Stimulated activated CD8-positive, alpha-beta memory T cell treated with anti-CD3 and anti-CD28 coated beads, Interleukin-15, amount 100 ng/mL, for 48 hours (primary cell): ENCODE measurements around the gene SELENOH.

ENCODE experiments used
- DNase-seq, 2 donors: peaks; one replicate each; pipeline ENCODE4 v3.0.0-alpha.2; 2020; ENCODE audit warnings: low read depth in 2 of 2

SELENOH gene

DNA sequence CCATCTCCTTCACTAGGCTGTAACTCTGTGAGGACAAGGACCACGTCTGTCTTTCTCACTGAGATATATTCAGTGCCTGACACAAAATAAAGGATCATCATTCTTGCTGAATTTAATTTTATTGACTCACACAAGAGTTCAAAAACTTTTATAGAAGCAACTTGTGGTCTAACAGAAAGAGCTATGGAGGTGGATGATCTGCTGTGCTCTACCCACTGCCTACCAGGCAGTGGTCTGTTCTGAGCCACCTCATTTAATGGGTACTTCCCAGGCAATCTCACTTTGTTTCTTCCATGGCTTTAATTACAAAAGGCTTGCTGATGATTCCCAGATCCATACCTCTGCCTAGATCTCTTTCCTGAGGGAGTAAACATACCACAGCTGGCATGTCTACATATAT is 5.6 kb downstream of the SELENOH start:
- no peak for DNase-seq

DNA sequence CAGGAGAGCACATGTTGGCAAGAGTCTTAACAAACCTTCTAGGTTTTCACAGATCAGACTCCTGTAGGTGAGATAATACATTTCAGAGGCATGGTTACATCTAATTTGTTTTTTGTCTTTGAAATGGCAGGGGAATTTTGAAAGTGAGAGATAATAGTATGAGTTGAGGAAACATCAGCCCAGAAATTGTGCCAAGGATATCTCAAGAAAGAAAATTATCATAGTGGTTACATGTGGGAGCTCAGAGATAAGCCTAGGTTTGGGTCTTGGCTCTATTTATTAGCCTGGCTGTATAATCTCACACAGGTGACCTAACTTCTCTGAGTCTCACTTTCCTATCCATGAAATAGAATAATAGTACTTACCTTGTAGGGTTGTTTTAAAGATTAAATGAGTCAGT is 9.9 kb downstream of the SELENOH start:
- DNase-seq: no peak

DNA sequence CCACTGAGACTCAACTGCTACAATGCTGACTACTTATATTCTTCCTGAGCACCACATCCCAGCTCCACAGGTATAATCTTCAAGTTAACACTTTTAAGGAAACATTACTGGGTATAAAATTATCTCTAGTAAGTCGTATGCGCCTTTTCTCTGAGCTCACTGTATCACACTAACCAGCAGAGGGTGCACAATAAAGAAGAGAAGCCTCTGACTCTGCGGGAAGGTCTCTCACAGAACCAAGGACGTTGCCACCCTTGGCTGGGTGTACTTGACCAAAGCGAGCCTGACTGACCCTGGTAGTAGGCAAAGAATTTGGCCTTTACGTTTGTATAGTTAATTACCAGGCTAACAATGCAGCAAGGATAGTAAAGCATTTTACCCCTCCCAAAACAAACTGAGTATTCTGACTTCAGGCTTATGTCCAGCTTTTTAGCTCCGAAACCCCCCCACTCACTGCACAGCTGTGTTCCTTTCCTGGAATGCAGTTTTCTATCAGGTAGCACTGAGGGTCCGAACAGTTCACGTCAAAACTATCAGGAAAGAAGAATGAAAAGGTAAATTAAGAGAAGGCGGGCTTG is 10.5 kb downstream of the SELENOH start, which contains the start of gene BTBD18:
Gene BTBD18, minus strand, starts transcription at position 144 of the 578 bp plus-strand sequence. CDS start 631 bp downstream, outside the sequence.
- no peak for DNase-seq

DNA sequence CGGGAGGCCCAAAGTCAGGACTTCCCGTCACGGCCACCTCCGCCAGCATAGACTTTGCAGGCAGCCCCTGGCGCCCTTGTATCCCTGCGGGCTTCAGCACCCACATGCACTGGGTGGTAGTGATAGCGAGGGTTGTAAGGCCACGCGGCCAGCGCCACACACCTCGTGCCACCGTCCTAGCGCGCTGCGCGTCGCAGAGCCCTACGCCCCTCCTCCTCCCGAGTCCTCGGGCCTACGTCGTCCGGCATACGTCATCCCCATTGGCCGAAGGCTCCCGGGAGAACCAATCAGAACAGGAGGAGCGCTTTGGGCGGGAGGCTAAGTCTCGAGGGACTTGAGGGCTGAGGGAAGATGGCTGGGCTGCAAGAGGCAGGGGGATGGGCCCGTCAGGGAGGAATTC is 11.7 kb downstream of the SELENOH start:
- no peak for DNase-seq

DNA sequence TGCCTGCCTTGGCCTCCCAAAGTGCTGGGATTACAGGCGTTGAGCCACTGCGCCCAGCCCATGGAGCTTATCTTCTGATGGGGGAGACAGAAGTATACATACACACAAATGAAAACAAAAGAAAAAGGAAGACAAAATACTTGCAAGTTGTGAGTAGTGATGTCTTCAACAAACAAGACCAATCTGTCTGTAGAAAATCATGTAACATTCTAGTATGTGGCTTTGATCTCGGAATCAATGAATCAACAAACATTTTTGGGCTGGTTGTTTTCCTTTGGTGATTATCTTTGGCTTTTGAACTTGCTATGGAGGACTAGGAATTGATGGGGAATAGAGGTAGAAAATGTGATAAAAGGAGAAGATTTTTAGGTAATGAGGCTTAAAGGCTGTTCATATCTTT is 16.9 kb downstream of the SELENOH start:
- no peak for DNase-seq

DNA sequence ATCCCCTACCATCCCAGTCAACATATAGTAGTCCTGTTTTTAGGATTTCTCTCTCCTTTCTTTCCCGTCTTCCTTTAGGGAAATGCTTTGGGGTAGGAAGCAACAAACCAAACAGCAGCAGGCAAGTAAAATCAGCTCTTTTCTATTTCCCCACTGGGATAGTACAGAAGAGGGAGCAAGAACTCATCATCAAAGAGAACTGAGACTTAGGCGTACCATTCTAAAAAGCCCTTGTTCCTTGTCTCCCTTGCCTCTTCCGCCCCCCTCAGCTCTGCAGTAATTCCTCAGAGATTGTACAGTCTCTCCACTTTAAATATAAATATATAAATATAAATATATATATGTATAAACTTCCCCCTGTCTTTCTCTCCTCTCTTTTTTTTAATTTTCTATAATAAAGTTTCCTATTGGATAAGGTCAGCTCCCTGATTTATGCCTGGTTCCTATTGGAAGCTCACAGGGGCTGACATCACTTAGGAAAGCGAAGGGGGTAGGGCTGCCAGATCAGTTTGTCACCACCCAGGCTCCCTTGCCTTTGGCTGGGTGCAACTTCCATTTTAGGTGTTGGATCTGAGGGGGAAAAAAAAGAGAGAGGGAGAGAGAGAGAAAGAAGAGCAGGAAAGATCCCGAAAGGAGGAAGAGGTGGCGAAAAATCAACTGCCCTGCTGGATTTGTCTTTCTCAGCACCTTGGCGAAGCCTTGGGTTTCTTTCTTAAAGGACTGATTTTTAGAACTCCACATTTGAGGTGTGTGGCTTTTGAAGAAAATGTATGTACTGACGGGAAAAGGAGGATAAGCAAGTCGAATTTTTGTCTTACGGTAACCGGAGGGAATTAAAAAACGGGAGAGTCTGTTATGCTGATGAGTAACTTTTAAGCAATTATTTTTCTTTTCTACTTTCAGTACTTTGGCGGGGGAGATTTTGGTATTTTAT is 20.3 kb downstream of the SELENOH start, which contains the start of gene CTNND1:
Gene CTNND1, plus strand, starts transcription at position 502 of the 934 bp plus-strand sequence. CDS start 29,677 bp downstream, outside the sequence.
- no peak for DNase-seq

DNA sequence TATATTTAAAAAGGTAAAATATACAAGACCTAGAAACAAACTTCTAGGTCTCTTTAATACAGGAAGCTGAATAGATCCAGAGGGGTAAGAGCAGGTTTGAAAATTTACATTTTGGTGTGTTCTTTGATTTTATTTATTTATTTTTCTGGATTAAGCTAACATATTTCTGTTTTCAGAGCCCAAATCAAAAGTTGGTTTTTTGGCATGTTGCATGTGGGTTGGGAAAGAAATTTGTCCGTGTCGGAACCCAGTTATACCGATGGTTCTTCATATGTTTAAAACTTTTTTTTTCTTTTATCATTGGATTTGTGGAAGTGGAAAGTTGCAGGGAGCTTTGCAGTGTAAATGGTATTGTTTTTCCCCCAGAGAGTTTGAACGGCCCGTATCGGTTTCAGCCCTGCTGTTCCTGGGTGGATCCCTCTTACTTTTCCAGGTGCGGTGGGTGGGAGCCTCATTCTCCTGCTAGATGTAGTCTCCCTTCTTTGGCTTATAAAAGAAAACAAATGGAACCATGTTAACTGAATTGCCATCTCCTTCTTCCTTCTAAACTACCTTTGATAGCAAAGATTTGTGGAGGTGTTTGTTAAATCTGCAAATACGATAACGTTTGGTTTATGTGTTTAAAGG is 21.1 kb downstream of the SELENOH start:
- DNase-seq: no peak

DNA sequence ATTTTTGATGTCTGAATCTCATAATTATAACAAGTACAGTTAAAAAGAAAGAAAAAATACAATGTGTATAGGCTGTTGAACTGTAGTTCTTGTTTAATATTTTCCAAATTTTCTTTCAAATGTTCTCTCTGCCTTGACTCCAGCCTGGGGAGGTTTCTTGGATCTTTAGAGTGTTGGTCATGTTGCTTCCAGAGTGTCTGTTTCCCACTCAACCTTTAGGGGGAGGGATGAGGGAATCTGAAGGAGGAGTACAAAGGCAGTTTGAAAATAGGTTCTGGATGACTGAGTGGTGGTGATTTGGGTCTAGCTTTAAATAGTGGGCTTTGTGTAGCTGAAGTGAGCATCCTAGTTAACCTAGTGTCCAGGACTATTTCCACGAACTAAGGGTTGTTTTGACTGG is 22.3 kb downstream of the SELENOH start:
- no peak for DNase-seq

DNA sequence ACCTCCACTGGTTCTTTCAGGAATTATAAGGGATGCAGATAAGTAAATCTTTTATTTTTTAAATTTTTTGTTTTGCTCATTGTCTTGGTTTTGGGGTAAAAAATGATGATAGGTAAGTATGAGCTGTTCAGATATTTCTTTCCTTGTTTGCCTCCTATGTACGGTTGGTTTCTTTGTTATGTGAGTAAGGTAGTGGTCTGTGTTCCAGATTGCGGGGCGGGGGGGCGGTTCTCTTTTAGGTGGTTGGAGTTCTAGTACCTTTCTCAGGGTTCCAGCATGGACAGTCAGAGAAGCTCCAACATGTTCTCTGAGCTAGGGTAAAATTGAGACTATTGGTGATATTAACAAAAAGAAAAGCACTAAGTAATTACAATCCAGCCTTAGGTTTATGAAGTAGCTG is 22.7 kb downstream of the SELENOH start:
- DNase-seq: no peak

DNA sequence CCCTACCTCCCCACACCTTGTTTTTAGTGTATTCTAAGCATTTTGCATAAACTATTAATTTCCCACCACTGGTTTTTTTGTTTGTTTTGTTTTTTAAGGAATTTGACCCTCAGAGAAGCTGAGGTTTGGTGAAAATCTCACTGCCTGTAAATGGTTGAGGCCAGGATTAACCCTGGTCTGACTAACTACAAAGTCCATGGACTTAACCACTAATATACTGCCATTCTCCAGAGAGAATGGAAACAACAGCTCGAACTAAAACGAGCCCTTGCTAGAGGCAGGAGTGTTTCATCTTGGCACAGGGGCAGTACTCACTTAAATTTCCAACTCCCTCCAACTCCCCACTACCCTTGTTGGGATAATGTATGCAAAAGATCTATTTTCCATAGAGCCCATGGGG is 23.3 kb downstream of the SELENOH start:
- no peak for DNase-seq

DNA sequence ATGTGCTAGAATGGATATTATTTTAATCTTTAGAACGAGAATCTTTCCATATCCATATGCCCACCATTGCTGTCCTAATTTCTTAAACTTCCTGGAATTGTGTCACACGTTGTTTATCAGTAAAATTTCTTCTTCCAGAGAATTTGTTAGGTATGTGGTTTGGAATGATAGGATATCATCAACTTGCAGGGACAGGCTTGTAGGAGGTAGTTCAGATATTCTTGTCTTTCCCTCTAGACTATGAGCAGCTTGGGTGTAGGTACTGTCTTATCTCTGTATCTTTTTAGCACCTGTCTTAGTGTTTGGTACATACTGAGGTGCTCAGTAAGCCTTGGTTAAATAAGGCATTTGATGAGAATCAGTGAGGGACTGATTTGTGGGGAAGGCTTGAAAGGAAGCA is 23.7 kb downstream of the SELENOH start:
- no peak for DNase-seq

DNA sequence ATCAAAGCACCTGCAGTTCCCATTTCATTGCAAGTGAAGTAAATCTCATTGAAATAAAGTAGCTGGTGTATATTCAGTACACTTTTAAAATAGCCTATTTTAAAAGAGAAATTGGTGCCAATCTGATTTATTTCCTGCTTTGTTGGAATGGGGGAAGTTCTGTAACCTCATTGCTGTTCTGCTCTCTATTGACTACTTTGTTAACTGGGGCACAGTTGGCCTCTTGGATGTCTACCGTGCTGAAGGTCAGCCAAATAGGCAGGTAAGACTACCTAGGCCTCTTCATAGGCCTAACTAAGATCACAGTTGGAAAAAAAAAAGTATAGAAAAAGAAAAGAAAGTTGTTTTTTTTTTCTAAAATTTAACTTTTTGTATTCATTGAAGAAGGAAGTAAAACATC is 29.5 kb downstream of the SELENOH start:
- no peak for DNase-seq

DNA sequence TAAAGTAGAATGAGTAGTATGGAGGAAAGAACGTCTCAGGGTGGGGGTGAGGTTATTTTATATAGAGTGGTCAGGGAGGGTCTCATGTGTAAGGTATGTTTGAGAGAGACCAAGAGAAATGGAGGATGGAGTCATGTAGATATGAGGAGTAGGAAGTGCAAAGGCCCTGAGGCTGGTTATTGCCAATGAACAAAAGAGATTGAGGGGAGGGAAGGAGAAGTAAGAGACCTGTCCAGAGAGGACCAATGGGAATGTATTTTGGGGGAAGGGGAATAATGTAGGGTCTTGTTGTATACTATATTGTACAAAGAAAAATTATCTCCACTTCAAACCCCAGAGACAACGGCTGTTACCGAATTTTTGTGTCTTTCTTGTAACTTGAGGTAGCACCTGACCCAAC is 30.1 kb downstream of the SELENOH start:
- no peak for DNase-seq

DNA sequence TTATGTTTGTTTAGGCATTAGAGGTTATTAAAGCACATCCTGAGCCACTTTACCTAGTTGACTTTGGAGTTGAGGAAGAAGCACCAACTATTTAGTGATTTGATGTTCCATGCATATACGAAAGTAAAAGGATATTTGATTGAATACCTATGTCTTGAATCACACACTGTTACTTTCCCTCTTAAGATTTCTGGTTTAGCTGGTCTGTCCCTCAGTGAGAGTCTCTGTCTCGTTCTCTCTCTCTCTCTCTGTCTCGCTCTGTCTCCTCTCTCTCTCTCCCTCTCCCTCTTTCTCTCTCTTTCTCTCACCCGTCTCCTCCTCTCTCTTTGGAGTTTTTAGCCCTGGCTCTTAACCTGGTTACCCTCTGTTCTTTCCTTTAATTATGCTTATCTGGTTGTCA is 31.3 kb downstream of the SELENOH start:
- DNase-seq: no peak

DNA sequence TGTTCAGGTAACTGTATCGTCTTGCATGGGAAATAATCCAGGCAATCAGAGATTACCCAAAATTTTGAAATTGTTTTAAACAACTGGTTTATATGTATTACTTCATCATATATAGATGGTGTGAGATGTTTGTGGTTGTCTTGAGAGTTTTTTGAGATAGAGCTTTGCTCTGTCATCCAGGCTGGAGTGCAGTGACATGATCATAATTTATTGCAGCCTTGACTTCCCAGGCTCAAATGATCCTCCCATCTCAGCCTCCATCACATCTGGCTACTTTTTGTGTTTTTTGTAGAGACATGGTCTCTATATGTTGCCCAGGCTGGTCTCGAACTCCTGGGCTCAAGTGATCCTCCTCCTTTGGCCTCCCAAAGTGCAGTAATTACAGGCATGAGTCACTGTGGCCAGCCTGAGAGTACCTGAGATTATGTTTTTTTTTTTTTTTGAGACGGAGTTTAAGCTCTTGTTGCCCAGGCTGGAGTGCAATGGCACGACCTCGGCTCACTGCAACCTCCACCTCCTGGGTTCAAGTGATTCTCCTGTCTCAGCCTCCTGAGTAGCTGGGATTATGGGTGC is 31.8 kb downstream of the SELENOH start:
- no peak for DNase-seq

DNA sequence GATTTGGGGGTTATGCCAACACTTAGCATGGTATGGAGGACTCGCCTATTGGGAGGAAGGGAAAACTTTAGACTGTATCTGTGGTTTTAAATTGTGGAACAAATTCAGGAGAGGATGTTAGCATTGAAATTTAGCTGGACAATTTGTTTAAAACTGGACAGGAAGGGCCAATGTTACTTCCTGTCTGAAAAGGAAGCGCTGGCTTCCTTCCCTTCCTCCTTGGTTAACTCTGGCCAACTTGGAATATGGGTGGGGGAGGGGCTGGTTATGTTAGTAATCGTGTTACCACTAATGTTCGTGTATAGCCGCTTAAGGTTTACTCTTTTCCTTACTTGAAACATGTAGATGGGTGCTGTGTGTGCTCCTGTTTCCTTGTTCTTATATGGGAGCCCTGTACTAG is 34.2 kb downstream of the SELENOH start:
- no peak for DNase-seq

DNA sequence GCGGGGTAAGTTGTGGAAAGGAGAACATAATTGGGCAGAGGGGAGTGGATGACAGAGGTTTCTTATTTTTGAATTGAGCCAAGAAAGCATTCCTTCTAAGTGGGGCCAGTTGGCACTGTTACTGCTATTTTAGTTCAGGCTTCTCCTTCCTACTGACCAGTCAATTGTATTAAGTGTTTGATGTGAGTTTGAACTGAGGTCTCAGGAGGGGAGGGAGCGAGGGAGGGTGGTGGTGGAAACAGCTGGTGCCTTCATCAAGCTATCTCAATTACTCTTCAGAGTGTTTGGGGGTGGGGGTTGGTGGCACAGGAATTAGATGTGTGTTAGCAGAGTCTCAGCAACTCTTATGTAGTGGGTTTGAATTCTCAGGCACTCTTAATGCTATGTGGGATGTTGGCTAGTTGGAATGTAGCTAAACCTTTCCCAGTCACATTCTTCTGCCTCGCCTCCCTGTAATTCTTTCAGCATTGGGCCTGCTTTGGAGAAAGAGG is 34.8 kb downstream of the SELENOH start:
- DNase-seq: no peak

DNA sequence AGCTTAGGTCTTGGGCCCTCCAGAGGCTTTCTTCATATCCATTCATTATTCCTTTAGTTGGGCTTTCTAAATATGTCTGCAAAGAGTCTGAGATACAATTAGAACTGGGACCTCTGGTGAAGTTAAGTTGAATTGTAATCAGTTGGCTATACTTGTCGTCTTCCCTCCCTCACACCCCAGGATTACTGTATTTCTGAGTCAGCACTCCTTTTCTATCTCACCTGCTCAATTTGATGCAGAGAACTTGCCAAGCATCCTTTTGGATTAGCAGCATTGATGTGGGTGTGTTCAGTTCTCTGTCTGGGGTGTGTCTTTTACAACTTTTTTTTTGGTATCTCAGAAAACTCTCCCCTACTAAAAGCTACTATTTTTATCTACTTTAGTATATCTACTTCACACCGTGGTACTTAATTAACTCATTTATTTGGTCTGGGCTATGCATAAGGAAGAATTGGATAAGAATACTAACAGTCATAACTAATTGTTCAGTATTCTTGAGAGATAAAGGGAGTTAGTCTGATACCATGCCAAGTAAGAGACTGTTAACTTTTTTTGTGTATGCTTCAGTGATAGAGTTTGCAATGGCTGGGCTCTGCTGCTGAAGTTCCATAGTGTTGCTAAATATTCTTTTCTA is 35.4 kb downstream of the SELENOH start:
- DNase-seq: no peak

DNA sequence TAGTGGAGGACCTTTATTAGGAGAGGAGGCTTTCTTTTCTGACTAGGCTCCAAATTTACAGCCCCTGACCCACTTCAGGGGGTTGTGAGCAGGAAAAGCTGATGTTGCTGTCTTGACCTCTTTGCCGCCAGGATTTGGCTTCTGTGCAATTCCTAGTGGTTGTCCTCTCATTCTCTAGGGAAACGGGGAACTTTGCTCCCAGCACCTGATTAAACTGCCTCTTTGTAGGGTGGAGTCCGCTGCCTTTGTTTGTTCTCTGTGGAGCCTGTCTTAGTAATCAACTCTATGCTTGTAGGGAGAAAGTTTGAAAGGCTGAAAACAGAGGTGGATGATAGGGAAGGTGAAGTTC is 36.7 kb downstream of the SELENOH start:
- no peak for DNase-seq

DNA sequence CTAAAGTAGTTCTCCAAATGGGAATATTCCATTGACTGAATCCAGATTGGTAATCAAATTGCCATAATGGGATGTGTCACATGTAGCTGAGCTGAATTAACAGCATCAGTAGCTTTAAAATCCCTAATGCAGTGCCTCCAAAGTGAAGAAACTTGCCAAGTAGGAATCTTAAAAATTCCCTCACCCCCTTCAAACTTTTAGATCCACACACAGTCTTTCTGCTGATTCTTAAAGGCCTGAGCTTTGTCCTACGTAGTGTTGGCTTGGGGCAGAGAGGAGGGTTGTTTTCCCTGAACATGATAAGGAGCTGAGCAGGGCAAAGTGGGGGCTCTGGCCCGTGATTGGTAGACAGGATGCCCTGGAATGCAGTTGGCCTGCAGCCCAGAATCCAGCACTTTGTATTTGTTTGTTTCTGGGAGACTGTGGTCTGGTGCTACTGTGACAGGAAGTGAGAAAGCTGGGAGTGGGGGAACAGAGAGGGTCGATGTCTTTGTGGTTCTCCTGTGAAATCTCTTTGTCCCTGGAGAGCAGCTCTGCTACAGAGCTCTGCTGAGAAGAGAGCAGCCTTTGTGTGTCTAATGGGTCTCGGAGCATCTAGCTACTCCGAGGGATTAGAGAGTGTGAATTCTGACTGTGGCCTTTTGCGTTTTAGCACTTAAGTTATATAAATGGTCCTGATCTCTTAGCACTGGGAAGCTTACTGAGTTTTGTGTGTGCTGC is 37.2 kb downstream of the SELENOH start:
- no peak for DNase-seq

DNA sequence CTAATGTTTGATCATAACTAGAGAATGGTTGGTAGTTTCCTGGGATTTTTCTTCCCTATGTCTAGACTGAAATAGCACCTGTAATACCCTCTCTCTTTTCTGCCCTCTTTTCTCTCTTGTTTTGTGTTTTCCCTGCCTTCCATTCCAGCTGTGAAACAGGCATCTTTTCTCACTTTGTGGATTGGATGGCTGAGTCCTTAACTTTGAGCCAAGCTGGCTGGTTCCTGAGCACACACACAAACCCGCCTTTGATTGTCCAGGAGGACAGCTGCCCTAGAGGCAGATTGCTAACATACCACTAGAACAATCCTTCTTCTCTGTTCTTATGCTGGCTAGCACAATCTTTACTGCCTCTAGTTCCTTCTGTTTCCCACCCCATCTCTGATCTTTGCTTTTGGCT is 38.0 kb downstream of the SELENOH start:
- DNase-seq: no peak
